GM21367 (cell line): Measurements from ENCODE around the gene MAP7D1.
"Not testable (repeated sequence)": the region's sequence is repeated elsewhere in the genome, so short reads cannot be mapped to it uniquely, and the experiment has no call there.

ENCODE experiments used
- ATAC-seq: cut with Tn5 transposase; IDR thresholded peaks from one replicate; pipeline ENCODE4 v1.9.1; 2021; ENCODE audit not compliant: unreplicated experiment

MAP7D1 gene

GRCh38 chr1:36199934-36200741 is 44.2 kb downstream of the MAP7D1 start:
- ATAC-seq = no peak

- ATAC-seq = no peak
Observed at GRCh38 chr1:36203027-36203553, 47.1 kb downstream of the MAP7D1 start.

- ATAC-seq = no peak
Observed at GRCh38 chr1:36203554-36204346, 47.8 kb downstream of the MAP7D1 start.

GRCh38 chr1:36204347-36204909 is 48.5 kb downstream of the MAP7D1 start:
- ATAC-seq = no peak

GRCh38 chr1:36206323-36206858 is 50.4 kb downstream of the MAP7D1 start:
- no peak for ATAC-seq

GRCh38 chr1:36207339-36207738 is 51.4 kb downstream of the MAP7D1 start:
- no peak for ATAC-seq

DNA sequence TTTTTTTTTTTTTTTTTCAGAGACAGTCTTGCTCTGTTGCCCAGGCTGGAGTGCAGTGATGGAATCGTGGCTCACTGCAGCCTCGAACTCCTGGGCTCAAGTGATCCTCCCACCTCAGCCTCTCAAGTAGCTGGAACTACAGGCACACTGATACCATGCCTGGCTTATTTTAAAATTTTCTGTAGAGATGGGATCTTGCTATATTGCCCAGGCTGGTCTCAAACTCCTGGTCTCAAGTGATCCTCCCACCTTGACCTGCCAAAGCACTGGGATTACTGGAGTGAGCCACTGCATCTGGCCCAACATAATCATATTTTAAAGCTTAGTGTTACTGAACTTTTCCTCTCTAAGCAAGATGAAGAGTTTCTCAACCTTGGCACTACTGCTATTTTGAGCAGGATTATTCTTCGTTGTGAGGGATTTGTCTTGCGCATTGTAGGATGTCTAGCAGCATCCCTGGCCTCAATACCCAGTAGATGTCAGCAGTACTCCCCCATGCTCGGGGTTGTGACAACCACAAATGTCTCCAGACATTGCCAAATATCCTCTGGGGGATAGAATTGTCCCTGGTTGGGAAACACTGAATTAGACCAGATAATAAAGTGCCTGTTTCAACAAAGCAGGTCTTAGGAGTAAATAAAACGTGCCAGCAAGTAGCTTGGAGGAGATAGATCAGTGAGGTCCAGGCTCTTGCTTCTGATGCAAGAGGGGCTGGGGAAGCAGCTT is 53.2 kb downstream of the MAP7D1 start:
- ATAC-seq = no peak

GRCh38 chr1:36211307-36211706 is 55.3 kb downstream of the MAP7D1 start:
- no peak for ATAC-seq

DNA sequence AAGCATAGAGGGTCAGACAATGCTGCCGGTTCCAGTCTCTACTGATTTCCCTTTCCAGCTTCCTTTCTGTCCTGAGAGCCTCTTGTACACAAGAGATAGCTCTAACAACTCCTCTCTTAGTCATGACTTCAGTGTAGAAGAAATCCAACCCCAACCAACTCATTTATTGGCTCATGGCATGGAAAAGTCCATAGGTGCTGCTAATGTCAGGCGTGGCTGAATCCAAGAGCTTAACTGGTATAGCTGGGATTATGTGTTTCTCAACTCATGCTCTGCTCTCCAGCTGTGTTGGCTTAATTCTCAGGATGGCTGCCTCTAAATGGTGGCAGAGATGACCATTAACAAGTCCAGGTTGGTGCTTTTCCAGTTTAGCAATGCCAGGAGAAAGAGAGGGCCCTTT is 55.9 kb downstream of the MAP7D1 start:
- ATAC-seq = no peak

DNA sequence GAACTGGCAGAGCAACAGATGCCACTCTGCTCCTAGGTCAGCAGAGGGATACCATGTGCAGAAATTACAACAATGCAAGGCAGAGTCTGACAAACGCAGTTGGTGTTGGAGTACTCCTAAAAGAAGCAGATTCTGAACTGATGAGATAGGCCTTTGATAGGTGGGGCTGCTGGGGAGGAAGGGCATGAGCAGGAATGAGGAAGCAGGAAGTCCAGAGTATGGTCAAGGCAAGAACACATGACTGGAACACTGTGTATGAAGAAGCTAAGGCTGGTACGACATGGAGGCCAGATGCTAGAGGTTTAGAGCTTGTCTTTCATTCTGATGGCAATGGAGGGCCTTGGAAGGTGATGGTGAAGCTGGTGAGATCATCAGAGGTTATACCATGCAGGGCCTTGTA is 56.8 kb downstream of the MAP7D1 start:
- ATAC-seq = no peak

GRCh38 chr1:36217670-36218069 is 61.7 kb downstream of the MAP7D1 start:
- no peak for ATAC-seq

DNA sequence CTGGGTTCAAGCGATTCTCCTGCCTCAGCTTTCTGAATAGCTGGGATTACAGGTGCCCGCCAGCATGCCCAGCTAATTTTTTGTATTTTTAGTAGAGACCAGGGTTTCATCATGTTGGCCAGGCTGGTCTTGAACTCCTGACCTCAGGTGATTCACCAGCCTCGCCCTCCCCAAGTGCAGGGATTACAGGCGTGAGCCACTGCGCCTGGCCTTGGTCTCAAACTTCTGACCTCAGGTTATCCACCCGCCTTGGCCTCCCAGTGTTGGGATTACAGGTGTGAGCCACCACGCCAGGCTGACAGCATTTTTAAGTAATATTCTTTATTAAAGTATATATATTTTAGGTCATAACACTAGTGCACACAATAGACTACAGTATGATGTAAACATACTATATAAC is 65.9 kb downstream of the MAP7D1 start:
- ATAC-seq = not testable (repeated sequence)

GRCh38 chr1:36222481-36223380 is 66.8 kb downstream of the MAP7D1 start:
- no peak for ATAC-seq

- ATAC-seq = peak; percentile 9
Observed at GRCh38 chr1:36223381-36223995, 67.5 kb downstream of the MAP7D1 start.

DNA sequence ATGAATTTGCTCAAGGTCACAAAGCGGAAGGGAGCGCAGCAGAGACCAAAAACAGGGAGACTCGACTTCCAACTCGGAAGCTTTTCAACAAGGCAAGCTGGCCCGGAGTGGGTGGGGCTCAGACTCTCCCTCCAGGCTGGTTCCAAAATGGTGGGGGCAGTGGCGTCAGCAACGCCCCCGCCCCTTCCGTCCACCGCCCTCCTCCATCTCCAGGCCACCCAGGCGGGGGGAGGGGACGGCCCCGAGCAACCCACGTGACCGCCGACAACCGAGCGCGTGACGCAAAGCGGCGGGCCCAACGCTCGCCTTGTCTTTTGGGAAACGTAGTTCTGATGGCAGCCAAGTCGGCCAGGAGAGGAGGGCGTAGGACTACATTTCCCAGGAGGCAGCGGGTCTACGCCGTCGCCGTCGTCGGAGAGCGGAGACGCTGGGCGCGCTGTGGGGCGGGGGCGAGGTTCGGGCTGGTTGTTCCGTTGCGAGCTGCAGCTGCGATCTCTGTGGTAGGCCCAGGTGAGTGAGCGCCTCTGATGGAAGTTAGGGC is 68.1 kb downstream of the MAP7D1 start, which contains the start of gene THRAP3:
Gene THRAP3 (plus strand): TSS at position 448 of the 541 bp plus-strand sequence. CDS start 58,121 bp downstream, outside the sequence.
- ATAC-seq = peak; percentile 90

GRCh38 chr1:36224537-36225282 is 68.8 kb downstream of the MAP7D1 start:
- ATAC-seq = peak; percentile 37

DNA sequence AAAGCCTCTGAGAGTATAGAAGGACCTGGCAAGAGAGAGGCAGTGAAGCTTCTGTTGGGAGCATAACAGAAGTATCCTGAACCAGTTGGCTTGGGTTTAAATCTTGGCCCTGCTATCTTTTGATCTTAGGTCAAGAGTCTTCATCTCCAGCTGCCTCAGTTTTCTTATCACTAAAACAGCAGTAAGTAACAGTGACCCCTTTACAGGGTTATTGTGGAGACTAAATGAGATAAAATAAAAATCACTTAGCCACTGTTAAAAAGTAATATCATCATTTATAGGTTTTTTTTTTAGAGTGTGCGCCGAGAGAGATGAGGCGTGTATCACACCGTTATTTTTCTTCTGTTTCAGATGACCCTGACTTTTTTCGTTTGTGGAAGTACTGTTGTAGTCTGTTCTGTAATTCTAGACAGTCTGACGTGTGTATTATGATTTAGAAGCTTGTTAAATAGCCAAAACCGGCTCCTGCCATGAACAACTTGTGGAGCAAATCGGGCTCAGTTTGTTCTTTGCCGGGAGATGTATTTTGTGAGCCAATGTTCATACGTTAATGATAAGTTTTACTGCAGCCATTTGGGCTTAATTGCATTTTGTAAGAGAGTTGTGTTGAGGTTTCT is 69.4 kb downstream of the MAP7D1 start:
- no peak for ATAC-seq

- ATAC-seq = not testable (repeated sequence)
Observed at GRCh38 chr1:36230279-36230678, 74.3 kb downstream of the MAP7D1 start.
